Measurements from ENCODE around the gene DNAH1. TPM values are rescaled to one million over a fixed set of nuclear protein-coding genes. Genes with fewer than 3 reads are reported as not detected.

DNAH1 gene
- total and polyA plus RNA-seq, 2 of the 13 experiments (the other 11 are each of a cell fraction or from before 2014, with no cell fraction given), result 0.64 to 3.5 TPM

GRCh38 chr3:52405601-52406110, 89.5 kb downstream of the DNAH1 start (continued):
- TF ChIP-seq PBX3 (CRISPR knock-in tag; IDR thresholded peaks at IDR 0.05; ENCODE audit: borderline replicate concordance) (no peak), CSRNP1 (CRISPR knock-in tag; IDR thresholded peaks at IDR 0.05) (no peak), ZGPAT (CRISPR knock-in tag; IDR thresholded peaks at IDR 0.05) (no peak), ZNF879 (CRISPR knock-in tag; IDR thresholded peaks at IDR 0.05) (no peak), ZNF563 (CRISPR knock-in tag; IDR thresholded peaks at IDR 0.05) (no peak), SNAI1 (CRISPR knock-in tag; IDR thresholded peaks at IDR 0.05; ENCODE audit: borderline replicate concordance) (no peak)

GRCh38 chr3:52406231-52406661, 90.1 kb downstream of the DNAH1 start:
- ATAC-seq (no peak), FAIRE-seq (no peak), DNase-seq (ENCODE audit: low spot score) (no peak)
- Histone ChIP-seq H3K4me2 (ENCODE audit: low read depth, low read length) (no peak overlapping the region), H3K9me3 (ENCODE audit: low read length) (no peaks in the 10 kb centered on the region), H3K27ac (ENCODE audit: extremely low read length, insufficient read depth, low read length) (no peak overlapping the region), H2AFZ (ENCODE audit: low read length) (no peak overlapping the region), H4K20me1 (ENCODE audit: insufficient read depth, low read length) (no peaks in the 10 kb centered on the region), H3K9ac (ENCODE audit: insufficient read depth, low read depth, low read length) (no peak overlapping the region), H3K4me3 (replicated peaks in 1 of 3; ENCODE audit: insufficient read depth in 1 of 3, low read depth in 2 of 3, low read length in 3 of 3) (no peak overlapping the region), H3K36me3 (replicated peaks in 1 of 2; ENCODE audit: control insufficient read depth in 1 of 2, insufficient read depth in 2 of 2, low read length in 2 of 2) (peaks cover 28 to 69% of the 10 kb centered on the region in 2 experiments), H3K79me2 (ENCODE audit: insufficient read depth, low read length) (peaks cover 19% of the 10 kb centered on the region), H3K27me3 (ENCODE audit: control insufficient read depth in 1 of 2, insufficient read depth in 2 of 2, low read length in 2 of 2) (peaks cover 0 to 8% of the 10 kb centered on the region in 2 experiments; a peak in 1 of 5 replicates), H3K4me1 (ENCODE audit: insufficient read depth, low read length) (peaks cover 15% of the 10 kb centered on the region)
- POLR2A ChIA-PET, result no interaction called here
- WGBS (ENCODE audit: low lambda C conversion rate), result 97% methylated on average over 3 of the region's 11 CpGs
- intact Hi-C loops (cut with micrococcal nuclease; ENCODE audit: unreplicated experiment), result no loop called here
- CTCF ChIA-PET (ENCODE audit: low intra/inter-chr PET ratio, low total read pairs), result no interaction called here
- in situ Hi-C loops (cut with HindIII; ENCODE audit: extremely low pct_ligation_motif_present, low pct_unique_long_range_greater_than_20kb), result no loop called here
- BruUV-seq (replicated peaks), result no TSS peak
- TF ChIP-seq CCAR2 (optimal IDR thresholded peaks at IDR 0.05; ENCODE audit: low read depth, low read length) (no peak), PCBP1 (IDR thresholded peaks at IDR 0.05; ENCODE audit: borderline replicate concordance, low read depth, low read length) (no peak), MAFK (conservative IDR thresholded peaks at IDR 0.05 in 1 of 2, IDR thresholded peaks at IDR 0.05 in 1 of 2; ENCODE audit: low read length in 2 of 2) (no peak), ZNF552 (CRISPR knock-in tag; IDR thresholded peaks at IDR 0.05; ENCODE audit: borderline replicate concordance) (no peak), ZBTB8A (CRISPR knock-in tag; IDR thresholded peaks at IDR 0.05; ENCODE audit: borderline replicate concordance, low read depth) (no peak), ZBTB42 (CRISPR knock-in tag; IDR thresholded peaks at IDR 0.05) (no peak), HCFC1 (IDR thresholded peaks at IDR 0.05; ENCODE audit: low read depth, low read length) (no peak), GATA4 (IDR thresholded peaks at IDR 0.05; ENCODE audit: borderline replicate concordance, low read depth) (no peak), ZNF263 (CRISPR knock-in tag; IDR thresholded peaks at IDR 0.05) (no peak), E2F5 (CRISPR knock-in tag; conservative IDR thresholded peaks at IDR 0.05) (no peak), ZUFSP (CRISPR knock-in tag; IDR thresholded peaks at IDR 0.05; ENCODE audit: borderline replicate concordance) (no peak)
